ENCODE data around the gene RCBTB2.

The RCBTB2 gene

DNA sequence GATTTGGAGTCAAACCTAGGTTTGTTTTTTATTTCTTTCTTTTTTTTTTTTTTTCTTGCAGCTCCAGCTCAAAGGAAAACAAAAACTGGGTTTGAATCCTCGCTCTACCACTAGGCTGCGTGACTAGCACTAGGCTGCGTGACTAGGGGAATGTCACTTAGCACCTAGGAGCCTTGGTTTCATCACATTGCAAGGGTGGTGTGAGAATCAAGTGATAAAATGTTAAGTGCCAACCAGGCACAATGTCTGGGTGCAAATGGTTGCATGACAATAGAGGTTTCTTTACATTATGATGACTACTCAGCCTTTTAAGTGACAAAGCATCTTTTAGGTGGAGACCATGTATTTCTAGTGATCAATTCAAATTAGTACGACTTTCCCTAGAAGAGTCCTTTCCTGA is 27.9 kb downstream of the RCBTB2 start:
- DNase-seq (ENCODE audit: low read depth) = peak; percentile 68
- H3K4me3 ChIP-seq (ENCODE audit: low read depth, low read length) = no peak overlapping the region; the same call in 1 of the 2 replicates
- no peak for TF ChIP-seq CTCF (IDR thresholded peaks at IDR 0.05; ENCODE audit: insufficient read depth, low read depth, low read length, missing control alignments)

DNA sequence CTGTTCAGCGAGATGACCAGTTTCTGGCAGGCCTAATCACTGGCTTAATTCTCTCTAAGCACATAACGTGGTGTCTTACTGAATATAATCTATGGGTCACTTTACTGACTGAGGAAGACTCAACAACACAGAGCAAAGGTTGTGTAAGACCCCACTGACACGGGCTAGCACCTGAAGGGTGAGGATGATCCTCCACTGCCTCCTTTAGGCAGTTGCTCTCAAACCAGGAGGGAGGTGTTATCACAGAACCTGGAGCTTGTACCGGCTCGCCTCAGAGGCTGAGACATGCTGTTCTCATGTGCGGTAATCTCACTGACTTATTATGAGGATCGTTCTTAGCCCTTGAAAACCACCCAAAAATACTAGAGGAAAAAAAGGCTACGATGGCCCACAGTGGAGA is 28.3 kb downstream of the RCBTB2 start:
- DNase-seq (ENCODE audit: low read depth) = no peak
- TF ChIP-seq CTCF (IDR thresholded peaks at IDR 0.05; ENCODE audit: insufficient read depth, low read depth, low read length, missing control alignments) = no peak
- H3K4me3 ChIP-seq (ENCODE audit: low read depth, low read length) = no peak overlapping the region

DNA sequence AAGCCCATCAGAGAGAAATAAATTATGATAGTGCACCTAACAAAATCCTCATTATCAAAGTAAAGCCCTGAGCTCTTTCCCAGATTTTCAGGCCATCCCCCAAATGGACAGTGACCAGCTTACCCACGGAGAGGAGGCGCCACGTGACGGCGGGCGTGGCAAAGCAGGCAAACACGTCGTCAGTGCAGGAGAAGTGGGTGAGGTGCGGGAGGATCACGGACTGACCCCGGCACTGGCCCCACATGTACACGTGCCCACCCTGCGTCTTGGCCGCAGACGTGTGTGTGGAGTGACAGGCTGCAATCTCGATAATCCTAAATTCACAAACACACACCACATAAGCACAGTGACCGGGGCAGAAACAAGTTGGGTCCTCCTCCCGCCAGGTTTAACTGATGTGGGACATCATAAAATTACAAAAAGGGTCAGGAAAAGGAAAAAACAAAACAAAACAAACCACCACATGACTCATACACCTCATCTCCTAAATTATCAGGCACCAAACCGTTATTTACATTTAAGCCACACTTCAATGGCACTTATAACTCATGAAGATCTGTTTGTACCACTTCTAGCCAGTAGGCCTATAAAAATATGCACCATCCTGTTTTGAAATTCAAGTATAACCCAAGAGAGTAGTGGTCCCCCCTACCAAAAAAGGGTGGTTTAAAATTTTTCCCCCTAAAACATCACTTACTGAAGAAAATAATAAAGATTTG is 30.1 kb downstream of the RCBTB2 start:
- no peak overlapping the region for H3K4me3 ChIP-seq (ENCODE audit: low read depth, low read length)
- DNase-seq (ENCODE audit: low read depth) = no peak
- TF ChIP-seq CTCF (IDR thresholded peaks at IDR 0.05; ENCODE audit: insufficient read depth, low read depth, low read length, missing control alignments) = no peak

DNA sequence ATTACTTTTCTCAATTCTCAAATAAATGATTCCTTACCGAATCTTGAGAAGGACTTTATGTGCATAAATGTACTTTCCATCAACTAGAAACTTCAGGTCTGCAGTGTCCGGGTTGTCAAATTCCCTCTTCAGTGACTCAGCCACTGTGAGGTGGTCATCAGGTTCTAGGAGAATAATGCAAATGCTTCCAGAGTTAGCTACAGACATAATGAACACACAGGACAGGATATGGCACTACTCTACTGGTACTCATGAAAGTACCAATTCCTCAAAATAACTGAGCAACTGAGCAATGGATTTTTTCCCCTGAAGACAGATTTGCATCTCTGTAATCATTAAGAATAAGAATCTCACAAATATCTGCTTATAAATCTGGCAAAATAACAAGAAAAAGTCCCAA is 31.2 kb downstream of the RCBTB2 start:
- no peak overlapping the region for H3K4me3 ChIP-seq (ENCODE audit: low read depth, low read length)
- peak; percentile 65 for DNase-seq (ENCODE audit: low read depth)
- TF ChIP-seq CTCF (IDR thresholded peaks at IDR 0.05; ENCODE audit: insufficient read depth, low read depth, low read length, missing control alignments) = no peak

DNA sequence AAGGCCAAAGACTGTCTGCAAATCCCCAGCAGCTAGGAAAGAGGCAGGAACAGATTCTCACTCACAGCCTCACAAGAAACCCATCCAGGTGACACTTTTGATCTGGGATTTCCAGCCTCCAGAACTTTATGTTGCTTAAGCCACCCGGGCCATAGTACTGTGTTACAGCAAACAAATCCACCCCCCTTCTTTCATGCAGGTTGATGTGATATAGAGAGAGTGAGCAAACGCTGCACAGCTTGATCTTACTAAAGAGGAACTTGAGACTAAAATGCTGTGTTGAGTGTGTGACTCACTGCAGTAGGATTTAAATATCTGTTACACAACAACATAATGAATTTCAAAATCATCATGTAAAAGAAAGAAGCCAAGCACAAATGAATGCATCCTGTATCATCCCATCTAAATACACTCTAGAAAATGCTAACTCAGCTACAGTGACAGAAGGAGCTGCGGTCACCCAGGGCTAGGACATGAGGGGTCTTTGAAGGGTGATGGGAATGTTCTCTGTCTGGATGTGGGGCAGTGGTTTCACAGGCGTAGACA is 32.2 kb downstream of the RCBTB2 start:
- no peak overlapping the region for H3K4me3 ChIP-seq (ENCODE audit: low read depth, low read length)
- TF ChIP-seq CTCF (IDR thresholded peaks at IDR 0.05; ENCODE audit: insufficient read depth, low read depth, low read length, missing control alignments) = no peak
- peak; percentile 55 for DNase-seq (ENCODE audit: low read depth)

GRCh38 chr13:48497669-48498068 is 35.2 kb downstream of the RCBTB2 start:
- TF ChIP-seq CTCF (IDR thresholded peaks at IDR 0.05; ENCODE audit: insufficient read depth, low read depth, low read length, missing control alignments) = no peak
- no peak for DNase-seq (ENCODE audit: low read depth)

More at GRCh38 chr13:48497669-48498068, 35.2 kb downstream of the RCBTB2 start:
- H3K4me3 ChIP-seq (ENCODE audit: low read depth, low read length) = no peak overlapping the region
